GM23248 (cell line): ENCODE results near the gene SMG1.

Experiments
- EZH2 ChIP-seq: fragments of 200-600 bp; sonication (generic); IDR thresholded peaks from 2 replicates; pipeline ENCODE4 v1.6.1; 2018; ENCODE audit warnings: antibody characterized with exemption, mild to moderate bottlenecking; ENCODE audit not compliant: insufficient read depth, poor library complexity, severe bottlenecking
- EZH2phosphoT487 ChIP-seq: fragments of 200-600 bp; sonication (generic); IDR thresholded peaks from 2 replicates; pipeline ENCODE4 v1.6.1; 2018; ENCODE audit warnings: antibody characterized with exemption, moderate library complexity, mild to moderate bottlenecking, low read depth; ENCODE audit not compliant: insufficient read depth

- no peak for TF ChIP-seq EZH2
- TF ChIP-seq EZH2phosphoT487 = no peak
Observed at GRCh38 chr16:18800775-18801144, 125.4 kb downstream of the SMG1 start.
